Activated T-helper 1 cell treated with Interleukin-2 at 50 U/mL for 16 hours (primary cell): Measurements from ENCODE around the gene ADCYAP1.

Source experiments
- DNase-seq: peaks from one replicate; pipeline ENCODE4 v3.0.0-alpha.2; 2020; ENCODE audit warnings: low read depth

ADCYAP1 gene

GRCh38 chr18:910247-910646, 5.6 kb downstream of the ADCYAP1 start:
- DNase-seq: no peak

GRCh38 chr18:911025-911424, 6.4 kb downstream of the ADCYAP1 start:
- no peak for DNase-seq

GRCh38 chr18:911486-911885, 6.8 kb downstream of the ADCYAP1 start:
- DNase-seq: no peak

GRCh38 chr18:916562-916961, 11.9 kb downstream of the ADCYAP1 start:
- no peak for DNase-seq

- DNase-seq: no peak
Measured at GRCh38 chr18:919078-919477, 14.4 kb downstream of the ADCYAP1 start.

- no peak for DNase-seq
Measured at GRCh38 chr18:923144-923866, 18.6 kb downstream of the ADCYAP1 start.

GRCh38 chr18:924987-925386, 20.3 kb downstream of the ADCYAP1 start:
- DNase-seq: no peak

- no peak for DNase-seq
Measured at GRCh38 chr18:926946-927345, 22.3 kb downstream of the ADCYAP1 start.

GRCh38 chr18:933082-933481, 28.4 kb downstream of the ADCYAP1 start:
- DNase-seq: no peak

GRCh38 chr18:934518-935133, 30.0 kb downstream of the ADCYAP1 start:
- no peak for DNase-seq

- no peak for DNase-seq
Measured at GRCh38 chr18:936941-937340, 32.3 kb downstream of the ADCYAP1 start.

GRCh38 chr18:939166-939565, 34.5 kb downstream of the ADCYAP1 start:
- DNase-seq: no peak

- no peak for DNase-seq
Measured at GRCh38 chr18:939958-940357, 35.3 kb downstream of the ADCYAP1 start.

GRCh38 chr18:941331-941730, 36.7 kb downstream of the ADCYAP1 start:
- no peak for DNase-seq

- DNase-seq: no peak
Measured at GRCh38 chr18:944440-944839, 39.8 kb downstream of the ADCYAP1 start.

GRCh38 chr18:949724-950631, 45.3 kb downstream of the ADCYAP1 start:
- no peak for DNase-seq

- DNase-seq: no peak
Measured at GRCh38 chr18:950882-951495, 46.3 kb downstream of the ADCYAP1 start.

- DNase-seq: no peak
Measured at GRCh38 chr18:955384-956066, 50.9 kb downstream of the ADCYAP1 start.

- DNase-seq: no peak
Measured at GRCh38 chr18:957829-958228, 53.2 kb downstream of the ADCYAP1 start.

GRCh38 chr18:959854-960253, 55.2 kb downstream of the ADCYAP1 start:
- no peak for DNase-seq
